PFSK-1 (cell line): Measurements from ENCODE around the gene ALDH16A1.

Experiments used
- FOXP2 ChIP-seq: optimal IDR thresholded peaks from 2 replicates; pipeline ENCODE3; 2011; ENCODE audit warnings: borderline replicate concordance, control low read depth, inconsistent platforms; ENCODE audit not compliant: insufficient read depth; ENCODE audit errors: extremely low read length, extremely low read depth
- POLR2AphosphoS5 ChIP-seq: IDR thresholded peaks from 2 replicates; pipeline ENCODE4 v1.6.1; 2012; ENCODE audit warnings: low read depth, mild to moderate bottlenecking, control low read depth, low read length, moderate library complexity
- REST ChIP-seq, 2 experiments: IDR thresholded peaks; 2 replicates each; pipeline versions ENCODE4 v1.6.1 to v1.8.0; 2011 to 2012; ENCODE audit warnings: low read depth in 2 of 2, low read length in 2 of 2, control low read depth in 1 of 2, inconsistent platforms in 1 of 2, mild to moderate bottlenecking in 1 of 2, moderate library complexity in 1 of 2; ENCODE audit not compliant: insufficient read depth in 1 of 2
- SIN3A ChIP-seq: IDR thresholded peaks from 2 replicates; pipeline ENCODE4 v1.6.1; 2012; ENCODE audit warnings: mild to moderate bottlenecking, low read length, moderate library complexity, borderline replicate concordance; ENCODE audit not compliant: insufficient read depth
- TAF1 ChIP-seq: IDR thresholded peaks from 2 replicates; pipeline ENCODE4 v1.6.1; 2012; ENCODE audit warnings: low read length, control low read depth, borderline replicate concordance; ENCODE audit not compliant: insufficient read depth

The ALDH16A1 gene

GRCh38 chr19:49447485-49448431, 5.3 kb upstream of the ALDH16A1 start:
- TF ChIP-seq TAF1, result no peak
- TF ChIP-seq FOXP2, result no peak
- TF ChIP-seq POLR2AphosphoS5, result no peak
- no peak for TF ChIP-seq SIN3A
- TF ChIP-seq REST (IDR thresholded peaks at IDR 0.05; ENCODE audit: insufficient read depth in 1 of 2, low read depth in 2 of 2, low read length in 2 of 2), result no peak

- no peak for TF ChIP-seq POLR2AphosphoS5
- no peak for TF ChIP-seq TAF1
- TF ChIP-seq REST (IDR thresholded peaks at IDR 0.05; ENCODE audit: insufficient read depth in 1 of 2, low read depth in 2 of 2, low read length in 2 of 2), result no peak
- TF ChIP-seq SIN3A, result no peak
- no peak for TF ChIP-seq FOXP2
Measured at GRCh38 chr19:49448432-49448786, 4.6 kb upstream of the ALDH16A1 start.

- TF ChIP-seq POLR2AphosphoS5 (no peak), SIN3A (no peak), TAF1 (no peak), REST (IDR thresholded peaks at IDR 0.05; ENCODE audit: insufficient read depth in 1 of 2, low read depth in 2 of 2, low read length in 2 of 2) (no peak), FOXP2 (no peak)
Measured at GRCh38 chr19:49450405-49450804, 2.6 kb upstream of the ALDH16A1 start.

- TF ChIP-seq POLR2AphosphoS5 (peak; percentile 82), REST (IDR thresholded peaks at IDR 0.05; ENCODE audit: insufficient read depth in 1 of 2, low read depth in 2 of 2, low read length in 2 of 2) (no peak), SIN3A (peak; percentile 79; the same call in 1 of the 2 replicates), TAF1 (peak; percentile 76; the same call in 1 of the 2 replicates), FOXP2 (peak; percentile 99)
Measured at GRCh38 chr19:49451430-49452181, 1.4 kb upstream of the ALDH16A1 start, which contains the start of gene PIH1D1. Gene PIH1D1, minus strand, starts transcription at chr19:49451814. Its CDS starts 240 bp downstream, at chr19:49451574.
